ENCODE measurements around the gene COL9A2. TPM values are rescaled to one million over a fixed set of nuclear protein-coding genes. Genes with fewer than 3 reads are reported as not detected.

COL9A2 gene
- total and polyA plus RNA-seq, 2 donors (not counting 3 experiments of a cell fraction or from before 2014, with no cell fraction given): 0.64 to 0.69 TPM

GRCh38 chr1:40353082-40353481 lies 36.0 kb upstream of the COL9A2 start:
- H2AFZ ChIP-seq (ENCODE audit: low read depth, low read length): no peak overlapping the region
- no peaks in the 10 kb centered on the region for H3K9me1 ChIP-seq (replicated peaks; ENCODE audit: control insufficient read depth, extremely low read depth, insufficient read depth, low read length)
- TF ChIP-seq CTCF (IDR thresholded peaks at IDR 0.05; ENCODE audit: extremely low read depth in 1 of 2, insufficient read depth in 1 of 2, low read depth in 1 of 2, low read length in 2 of 2) (no peak), POLR2A (IDR thresholded peaks at IDR 0.05; ENCODE audit: low read depth, low read length) (no peak), FOS (IDR thresholded peaks at IDR 0.05; ENCODE audit: borderline replicate concordance, insufficient read depth, low read length) (no peak), MAX (IDR thresholded peaks at IDR 0.05; ENCODE audit: insufficient read depth, insufficient read length) (no peak), GATA2 (IDR thresholded peaks at IDR 0.05; ENCODE audit: insufficient read depth, insufficient read length, low read depth, low read length) (no peak), JUN (IDR thresholded peaks at IDR 0.05; ENCODE audit: borderline replicate concordance, insufficient read depth, insufficient read length, low read depth) (no peak), EZH2 (IDR thresholded peaks at IDR 0.05; ENCODE audit: borderline replicate concordance, low read depth, low read length, severe bottlenecking) (no peak), POLR2AphosphoS5 (IDR thresholded peaks at IDR 0.05; ENCODE audit: insufficient read depth, low read depth, low read length) (no peak), MYC (IDR thresholded peaks at IDR 0.05; ENCODE audit: low read depth, low read length) (no peak)
- peaks cover 0 to 1% of the 10 kb centered on the region in 2 experiments for H3K27me3 ChIP-seq (ENCODE audit: control insufficient read depth in 2 of 2, insufficient read depth in 2 of 2, low read length in 2 of 2)
- ChIA-PET CTCF (interaction anchor here (1.5 to 8.3 kb wide), 3 partner anchors 8 to 209 kb away, joined by 3 to 46 read pairs (median 9); no protein-coding TSS in a partner anchor), POLR2A (no interaction called here)
- no peaks in the 10 kb centered on the region for H3K4me1 ChIP-seq (ENCODE audit: control insufficient read depth, extremely low read depth, insufficient read depth, low read length)
- FAIRE-seq (no peak), DNase-seq (ENCODE audit: low read depth, low spot score) (no peak)
- H3K79me2 ChIP-seq (ENCODE audit: control insufficient read depth, insufficient read depth, low read length): no peaks in the 10 kb centered on the region
- no peak overlapping the region for H3K9ac ChIP-seq (replicated peaks; ENCODE audit: extremely low read depth, insufficient read depth, low read length)
- H3K36me3 ChIP-seq (ENCODE audit: control insufficient read depth in 2 of 2, extremely low read depth in 1 of 2, insufficient read depth in 2 of 2, low read length in 2 of 2): no peaks in the 10 kb centered on the region
- H3K9me3 ChIP-seq (replicated peaks; ENCODE audit: control insufficient read depth, insufficient read depth, low read length): no peaks in the 10 kb centered on the region
- dilution Hi-C loops (cut with MboI; ENCODE audit: extremely low pct_ligation_motif_present, low sequenced_read_pairs): no loop called here
- H3K27ac ChIP-seq (ENCODE audit: insufficient read depth, low read depth, low read length): no peak overlapping the region
- H4K20me1 ChIP-seq (replicated peaks; ENCODE audit: control insufficient read depth, extremely low read depth, insufficient read depth, low read length): no peaks in the 10 kb centered on the region
- intact Hi-C loops (cut with micrococcal nuclease): no loop called here
- no TSS peak for BruUV-seq (replicated peaks)
- H3K4me2 ChIP-seq (ENCODE audit: insufficient read depth, low read length): no peak overlapping the region
- H3K4me3 ChIP-seq (replicated peaks in 1 of 3; ENCODE audit: insufficient read depth in 1 of 3, low read depth in 1 of 3, low read length in 3 of 3): no peak overlapping the region
